ENCODE results near the gene RMP24.

GRCh38 chr18:35956226-35956625, 16.3 kb upstream of the RMP24 start:
- TF ChIP-seq FOXO4 (CRISPR knock-in tag; conservative IDR thresholded peaks at IDR 0.05) (no peak), SP2 (CRISPR knock-in tag; IDR thresholded peaks at IDR 0.05) (no peak), CTCF (CRISPR knock-in tag; IDR thresholded peaks at IDR 0.05) (no peak)
